MM.1S (cell line): ENCODE results near the gene TTC27.

Experiments
- CTCF ChIP-seq: fragments of 300-600 bp; sonication (generic); IDR thresholded peaks from 2 replicates; pipeline ENCODE4 v1.5.1; 2016; ENCODE audit warnings: antibody characterized with exemption, low read length, mixed read lengths
- EZH2 ChIP-seq: fragments of 300-600 bp; sonication (generic); optimal IDR thresholded peaks from 2 replicates; pipeline ENCODE3; 2017; ENCODE audit warnings: low read depth, mild to moderate bottlenecking, antibody characterized with exemption, low read length, mixed read lengths
- EZH2phosphoT487 ChIP-seq: fragments of 300-600 bp; sonication (generic); IDR thresholded peaks from 2 replicates; pipeline ENCODE4 v1.6.1; 2018; ENCODE audit warnings: antibody characterized with exemption, low read length

GRCh38 chr2:32838949-32839348 is 211.1 kb downstream of the TTC27 start:
- TF ChIP-seq CTCF (no peak), EZH2 (no peak), EZH2phosphoT487 (no peak)
